ENCODE measurements around the gene DENND1B.

DNA sequence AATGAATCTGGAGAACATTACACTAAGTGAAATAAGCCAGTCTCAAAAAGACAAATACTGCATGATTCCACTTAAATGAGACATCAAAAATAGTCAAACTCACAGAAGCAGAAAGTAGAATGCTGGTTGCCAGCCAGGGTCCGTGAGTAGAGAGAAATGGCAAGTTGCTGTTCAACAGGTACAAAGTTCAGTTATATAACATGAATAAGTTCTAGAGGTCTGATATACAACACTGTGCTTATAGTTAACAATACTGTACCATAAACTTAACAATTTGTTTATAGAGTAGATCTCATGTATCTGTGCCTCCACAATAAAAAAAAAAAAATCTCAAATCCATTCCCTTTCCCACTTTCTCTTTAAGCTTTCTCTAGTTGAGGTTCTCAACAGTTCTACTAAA is 83.5 kb downstream of the DENND1B start:
- no peak for TF ChIP-seq EZH2 (IDR thresholded peaks at IDR 0.05; ENCODE audit: borderline replicate concordance, low read length)
- TF ChIP-seq, protein P1, sequence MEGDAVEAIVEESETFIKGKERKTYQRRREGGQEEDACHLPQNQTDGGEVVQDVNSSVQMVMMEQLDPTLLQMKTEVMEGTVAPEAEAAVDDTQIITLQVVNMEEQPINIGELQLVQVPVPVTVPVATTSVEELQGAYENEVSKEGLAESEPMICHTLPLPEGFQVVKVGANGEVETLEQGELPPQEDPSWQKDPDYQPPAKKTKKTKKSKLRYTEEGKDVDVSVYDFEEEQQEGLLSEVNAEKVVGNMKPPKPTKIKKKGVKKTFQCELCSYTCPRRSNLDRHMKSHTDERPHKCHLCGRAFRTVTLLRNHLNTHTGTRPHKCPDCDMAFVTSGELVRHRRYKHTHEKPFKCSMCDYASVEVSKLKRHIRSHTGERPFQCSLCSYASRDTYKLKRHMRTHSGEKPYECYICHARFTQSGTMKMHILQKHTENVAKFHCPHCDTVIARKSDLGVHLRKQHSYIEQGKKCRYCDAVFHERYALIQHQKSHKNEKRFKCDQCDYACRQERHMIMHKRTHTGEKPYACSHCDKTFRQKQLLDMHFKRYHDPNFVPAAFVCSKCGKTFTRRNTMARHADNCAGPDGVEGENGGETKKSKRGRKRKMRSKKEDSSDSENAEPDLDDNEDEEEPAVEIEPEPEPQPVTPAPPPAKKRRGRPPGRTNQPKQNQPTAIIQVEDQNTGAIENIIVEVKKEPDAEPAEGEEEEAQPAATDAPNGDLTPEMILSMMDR (conservative IDR thresholded peaks at IDR 0.05 in 1 of 2, IDR thresholded peaks at IDR 0.05 in 1 of 2; ENCODE audit: extremely low read depth in 1 of 2, insufficient read depth in 1 of 2, low read depth in 1 of 2, low read length in 2 of 2): no peak

Measured in mammary epithelial cell (primary cell).